ENCODE results near the gene TSPEAR. TPM values are rescaled to one million over a fixed set of nuclear protein-coding genes. Genes with fewer than 3 reads are reported as not detected.

TSPEAR gene
- total and polyA plus RNA-seq, 9 of the 15 experiments (the other 6 are each of a cell fraction or from before 2014, with no cell fraction given), result not detected

GRCh38 chr21:44539046-44539445 lies 172.3 kb downstream of the TSPEAR start:
- POLR2A ChIA-PET, result interaction anchor here (0.6 kb wide), 1 partner anchor 263 kb away, joined by 4 read pairs; no protein-coding TSS in a partner anchor
- Histone ChIP-seq H2AFZ (ENCODE audit: low read depth, low read length) (no peak overlapping the region), H3K4me2 (ENCODE audit: insufficient read depth, low read length) (no peak overlapping the region), H3K9ac (ENCODE audit: insufficient read depth in 1 of 2, low read depth in 2 of 2, low read length in 2 of 2) (no peak overlapping the region), H3K36me3 (ENCODE audit: control insufficient read depth, insufficient read depth, low read length) (no peaks in the 10 kb centered on the region), H3K4me1 (replicated peaks in 1 of 2; ENCODE audit: control insufficient read depth in 2 of 2, insufficient read depth in 2 of 2, low read length in 2 of 2) (peaks cover 0 to 5% of the 10 kb centered on the region in 2 experiments; a peak in 2 of 5 replicates), H3K27me3 (ENCODE audit: control insufficient read depth in 2 of 2, insufficient read depth in 2 of 2, low read length in 2 of 2) (peaks cover 5 to 31% of the 10 kb centered on the region in 2 experiments; a peak in 4 of 5 replicates), H3K4me3 (no peak overlapping the region), H3K79me2 (ENCODE audit: control insufficient read depth, insufficient read depth, low read length) (no peaks in the 10 kb centered on the region), H3K27ac (ENCODE audit: extremely low read depth, low read depth, low read length) (no peak overlapping the region), H4K20me1 (replicated peaks; ENCODE audit: control insufficient read depth, insufficient read depth, low read length) (no peaks in the 10 kb centered on the region), H3K9me1 (ENCODE audit: control insufficient read depth, insufficient read depth, low read length) (no peaks in the 10 kb centered on the region), H3K9me3 (replicated peaks; ENCODE audit: control insufficient read depth, insufficient read depth, low read depth, low read length) (no peaks in the 10 kb centered on the region; the same call in 1 of the 2 replicates)
- intact Hi-C loops (cut with micrococcal nuclease) (no loop called here), in situ Hi-C loops (cut with MboI) (no loop called here)
- DNase-seq (ENCODE audit: extremely low read depth in 1 of 4, low spot score in 3 of 4) (no peak), FAIRE-seq (no peak), ATAC-seq (no peak)
- BruUV-seq (replicated peaks), result no TSS peak
- WGBS (ENCODE audit: insufficient coverage, low coverage, missing lambda C conversion rate), result 2% methylated on average over 14 of the region's 14 CpGs
- CTCF ChIA-PET (ENCODE audit: low intra/inter-chr PET ratio), result no interaction called here
- TF ChIP-seq XRCC5 (IDR thresholded peaks at IDR 0.05; ENCODE audit: low read depth, low read length), result no peak
- TF ChIP-seq NR1H2 (CRISPR knock-in tag; IDR thresholded peaks at IDR 0.05), result no peak
- no peak for TF ChIP-seq TRIM24 (IDR thresholded peaks at IDR 0.05)
- no peak for TF ChIP-seq ZNF583 (CRISPR knock-in tag; IDR thresholded peaks at IDR 0.05)
- no peak for TF ChIP-seq HMGXB4 (CRISPR knock-in tag; IDR thresholded peaks at IDR 0.05)
- no peak for TF ChIP-seq ZFP36 (IDR thresholded peaks at IDR 0.05; ENCODE audit: low read depth, low read length, partially characterized antibody)
- no peak for TF ChIP-seq ZNF217 (CRISPR knock-in tag; IDR thresholded peaks at IDR 0.05)
- no peak for TF ChIP-seq CEBPG (CRISPR knock-in tag; IDR thresholded peaks at IDR 0.05)
- no peak for TF ChIP-seq CEBPG (tag; conservative IDR thresholded peaks at IDR 0.05 in 1 of 2, IDR thresholded peaks at IDR 0.05 in 1 of 2)
